ENCODE results near the gene MRPL12.
"Not testable (repeated sequence)": the region's sequence is repeated elsewhere in the genome, so short reads cannot be mapped to it uniquely, and the experiment has no call there.

The MRPL12 gene

GRCh38 chr17:81672504-81672903 lies 30.7 kb upstream of the MRPL12 start:
- no peak for DNase-seq (ENCODE audit: low read depth)
- H3K4me3 ChIP-seq (ENCODE audit: low read length) = no peak overlapping the region
- no peak for TF ChIP-seq CTCF (conservative IDR thresholded peaks at IDR 0.05; ENCODE audit: low read length)

- H3K4me3 ChIP-seq (ENCODE audit: low read length) = no peak overlapping the region
- no peak for DNase-seq (ENCODE audit: low read depth)
- no peak for TF ChIP-seq CTCF (conservative IDR thresholded peaks at IDR 0.05; ENCODE audit: low read length)
Observed at GRCh38 chr17:81672954-81673353, 30.2 kb upstream of the MRPL12 start.

- H3K4me3 ChIP-seq (ENCODE audit: low read length) = no peak overlapping the region
- no peak for TF ChIP-seq CTCF (conservative IDR thresholded peaks at IDR 0.05; ENCODE audit: low read length)
- DNase-seq (ENCODE audit: low read depth) = no peak
Observed at GRCh38 chr17:81673561-81674258, 29.5 kb upstream of the MRPL12 start.

- DNase-seq (ENCODE audit: low read depth) = peak; percentile 47
- H3K4me3 ChIP-seq (ENCODE audit: low read length) = not testable (repeated sequence)
Observed at GRCh38 chr17:81675515-81676221, 27.5 kb upstream of the MRPL12 start.

GRCh38 chr17:81676906-81677305 lies 26.3 kb upstream of the MRPL12 start:
- no peak overlapping the region for H3K4me3 ChIP-seq (ENCODE audit: low read length)
- no peak for DNase-seq (ENCODE audit: low read depth)

More at GRCh38 chr17:81675515-81676221, 27.5 kb upstream of the MRPL12 start:
- TF ChIP-seq CTCF (conservative IDR thresholded peaks at IDR 0.05; ENCODE audit: low read length) = peak; percentile 51

GRCh38 chr17:81680150-81680549 lies 23.0 kb upstream of the MRPL12 start:
- TF ChIP-seq CTCF (conservative IDR thresholded peaks at IDR 0.05; ENCODE audit: low read length) = no peak
- no peak for DNase-seq (ENCODE audit: low read depth)

More at GRCh38 chr17:81676906-81677305, 26.3 kb upstream of the MRPL12 start:
- no peak for TF ChIP-seq CTCF (conservative IDR thresholded peaks at IDR 0.05; ENCODE audit: low read length)

GRCh38 chr17:81681672-81682071 lies 21.5 kb upstream of the MRPL12 start:
- DNase-seq (ENCODE audit: low read depth) = no peak
- no peak overlapping the region for H3K4me3 ChIP-seq (ENCODE audit: low read length)
- no peak for TF ChIP-seq CTCF (conservative IDR thresholded peaks at IDR 0.05; ENCODE audit: low read length)

More at GRCh38 chr17:81680150-81680549, 23.0 kb upstream of the MRPL12 start:
- no peak overlapping the region for H3K4me3 ChIP-seq (ENCODE audit: low read length)

All from AG10803 (cell line).